HuH-7.5 (cell line): ENCODE data around the gene HOXC6.
"Not testable (repeated sequence)": the region's sequence is repeated elsewhere in the genome, so short reads cannot be mapped to it uniquely, and the experiment has no call there.

Experiments
- DNase-seq: peaks from one replicate; pipeline ENCODE4 v3.0.0; 2011; ENCODE audit warnings: low spot score

HOXC6 gene

GRCh38 chr12:54041097-54041690, 13.0 kb downstream of the HOXC6 start:
- no peak for DNase-seq

GRCh38 chr12:54042033-54042432, 13.8 kb downstream of the HOXC6 start:
- DNase-seq, result not testable (repeated sequence)

- no peak for DNase-seq
Observed at GRCh38 chr12:54042970-54043853, 15.0 kb downstream of the HOXC6 start.

GRCh38 chr12:54044425-54045103, 16.3 kb downstream of the HOXC6 start:
- DNase-seq, result no peak

GRCh38 chr12:54045401-54045800, 17.2 kb downstream of the HOXC6 start:
- no peak for DNase-seq

- DNase-seq, result no peak
Observed at GRCh38 chr12:54045868-54046521, 17.8 kb downstream of the HOXC6 start.

- no peak for DNase-seq
Observed at GRCh38 chr12:54046809-54047159, 18.5 kb downstream of the HOXC6 start.

- no peak for DNase-seq
Observed at GRCh38 chr12:54047160-54047963, 19.1 kb downstream of the HOXC6 start.

- DNase-seq, result no peak
Observed at GRCh38 chr12:54047964-54048303, 19.7 kb downstream of the HOXC6 start.

GRCh38 chr12:54048406-54049093, 20.3 kb downstream of the HOXC6 start:
- DNase-seq, result no peak

- DNase-seq, result no peak
Observed at GRCh38 chr12:54049108-54049507, 20.9 kb downstream of the HOXC6 start.

GRCh38 chr12:54050482-54050810, 22.2 kb downstream of the HOXC6 start:
- no peak for DNase-seq

- DNase-seq, result peak; percentile 59
Observed at GRCh38 chr12:54051026-54051842, 23.0 kb downstream of the HOXC6 start.

- DNase-seq, result no peak
Observed at GRCh38 chr12:54051874-54052437, 23.7 kb downstream of the HOXC6 start.

- DNase-seq, result no peak
Observed at GRCh38 chr12:54052438-54053002, 24.3 kb downstream of the HOXC6 start.

- DNase-seq, result peak; percentile 56
Observed at GRCh38 chr12:54053003-54053750, 24.9 kb downstream of the HOXC6 start.

- peak; percentile 86 for DNase-seq
Observed at GRCh38 chr12:54053751-54054741, 25.8 kb downstream of the HOXC6 start, which contains the start of gene HOXC4. TSS of gene HOXC4 (plus strand) at chr12:54053835. CDS start at chr12:54053923, 88 bp downstream.
